OCI-LY3 (cell line): ENCODE data around the gene MTUS2.

Experiments
- H2AFZ ChIP-seq: fragments of 200-600, 300-600 bp; shearing (Covaris generic); 2 replicates; pipeline ENCODE4 v1.6.0; 2014; ENCODE audit warnings: antibody characterized with exemption, low read depth, low read length
- H3K27ac ChIP-seq: fragments of 200-600, 300-600 bp; sonication (generic); 2 replicates; pipeline ENCODE4 v1.5.1; 2014; ENCODE audit warnings: mild to moderate bottlenecking, low read length, moderate library complexity, mixed read lengths
- H3K27me3 ChIP-seq: fragments of 200-600, 300-600 bp; sonication (generic); 2 replicates; pipeline ENCODE4 v1.6.1; 2014; ENCODE audit warnings: low read depth, low read length, mixed read lengths
- H3K36me3 ChIP-seq: fragments of 200-600, 300-600 bp; sonication (generic); replicated peaks from 2 replicates; pipeline ENCODE3; 2014; ENCODE audit warnings: low read depth, low read length, mixed read lengths
- H3K4me1 ChIP-seq: fragments of 300-600, 200-600 bp; sonication (generic); 2 replicates; pipeline ENCODE4 v1.6.1; 2014; ENCODE audit warnings: low read length, mixed read lengths
- H3K4me2 ChIP-seq: fragments of 200-600, 300-600 bp; sonication (generic); 2 replicates; pipeline ENCODE4 v1.6.1; 2014; ENCODE audit warnings: low read length, mixed read lengths
- H3K4me3 ChIP-seq: fragments of 300-600, 200-600 bp; sonication (generic); 2 replicates; pipeline ENCODE4 v1.5.1; 2014; ENCODE audit warnings: antibody characterized with exemption, mild to moderate bottlenecking, low read length, moderate library complexity
- H3K79me2 ChIP-seq: fragments of 300-600, 200-600 bp; shearing (Covaris generic); 2 replicates; pipeline ENCODE4 v1.6.1; 2014; ENCODE audit warnings: mild to moderate bottlenecking, low read length, mixed read lengths
- H3K9ac ChIP-seq: fragments of 300-600, 200-600 bp; shearing (Covaris generic); 2 replicates; pipeline ENCODE4 v1.6.0; 2014; ENCODE audit warnings: mild to moderate bottlenecking, low read length, moderate library complexity
- H3K9me3 ChIP-seq: fragments of 200-600, 300-600 bp; shearing (Covaris generic); 2 replicates; pipeline ENCODE4 v1.6.1; 2014; ENCODE audit warnings: low read length, mixed read lengths; ENCODE audit not compliant: insufficient read depth
- H4K20me1 ChIP-seq: fragments of 200-600, 300-600 bp; sonication (generic); 2 replicates; pipeline ENCODE4 v1.6.1; 2016; ENCODE audit warnings: low read length, mixed read lengths; ENCODE audit not compliant: insufficient read depth
- EZH2phosphoT487 ChIP-seq: fragments of 200-600 bp; shearing (Covaris generic); IDR thresholded peaks from 2 replicates; pipeline ENCODE4 v1.6.1; 2018; ENCODE audit warnings: antibody characterized with exemption, mixed run types, low read depth
- TF ChIP-seq, protein P1 (sequence below): fragments of 200-600, 300-600 bp; sonication (generic); IDR thresholded peaks from 2 replicates; pipeline ENCODE4 v1.5.1; 2014; ENCODE audit warnings: antibody characterized with exemption, low read length, low read depth

Gene MTUS2

GRCh38 chr13:29165840-29166239 lies 345.7 kb downstream of the MTUS2 start:
- no peak overlapping the region for H2AFZ ChIP-seq
- H3K4me3 ChIP-seq: no peak overlapping the region
- H3K36me3 ChIP-seq: no peaks in the 10 kb centered on the region
- TF ChIP-seq EZH2phosphoT487: no peak
- TF ChIP-seq, protein P1, sequence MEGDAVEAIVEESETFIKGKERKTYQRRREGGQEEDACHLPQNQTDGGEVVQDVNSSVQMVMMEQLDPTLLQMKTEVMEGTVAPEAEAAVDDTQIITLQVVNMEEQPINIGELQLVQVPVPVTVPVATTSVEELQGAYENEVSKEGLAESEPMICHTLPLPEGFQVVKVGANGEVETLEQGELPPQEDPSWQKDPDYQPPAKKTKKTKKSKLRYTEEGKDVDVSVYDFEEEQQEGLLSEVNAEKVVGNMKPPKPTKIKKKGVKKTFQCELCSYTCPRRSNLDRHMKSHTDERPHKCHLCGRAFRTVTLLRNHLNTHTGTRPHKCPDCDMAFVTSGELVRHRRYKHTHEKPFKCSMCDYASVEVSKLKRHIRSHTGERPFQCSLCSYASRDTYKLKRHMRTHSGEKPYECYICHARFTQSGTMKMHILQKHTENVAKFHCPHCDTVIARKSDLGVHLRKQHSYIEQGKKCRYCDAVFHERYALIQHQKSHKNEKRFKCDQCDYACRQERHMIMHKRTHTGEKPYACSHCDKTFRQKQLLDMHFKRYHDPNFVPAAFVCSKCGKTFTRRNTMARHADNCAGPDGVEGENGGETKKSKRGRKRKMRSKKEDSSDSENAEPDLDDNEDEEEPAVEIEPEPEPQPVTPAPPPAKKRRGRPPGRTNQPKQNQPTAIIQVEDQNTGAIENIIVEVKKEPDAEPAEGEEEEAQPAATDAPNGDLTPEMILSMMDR: no peak
- H4K20me1 ChIP-seq: no peaks in the 10 kb centered on the region
- H3K4me1 ChIP-seq: peaks cover 5% of the 10 kb centered on the region; the same call in 1 of the 2 replicates
- H3K27ac ChIP-seq: no peak overlapping the region
- no peaks in the 10 kb centered on the region for H3K27me3 ChIP-seq
- H3K9me3 ChIP-seq: no peaks in the 10 kb centered on the region
- H3K79me2 ChIP-seq: no peaks in the 10 kb centered on the region
- H3K4me2 ChIP-seq: no peak overlapping the region
- H3K9ac ChIP-seq: no peak overlapping the region

DNA sequence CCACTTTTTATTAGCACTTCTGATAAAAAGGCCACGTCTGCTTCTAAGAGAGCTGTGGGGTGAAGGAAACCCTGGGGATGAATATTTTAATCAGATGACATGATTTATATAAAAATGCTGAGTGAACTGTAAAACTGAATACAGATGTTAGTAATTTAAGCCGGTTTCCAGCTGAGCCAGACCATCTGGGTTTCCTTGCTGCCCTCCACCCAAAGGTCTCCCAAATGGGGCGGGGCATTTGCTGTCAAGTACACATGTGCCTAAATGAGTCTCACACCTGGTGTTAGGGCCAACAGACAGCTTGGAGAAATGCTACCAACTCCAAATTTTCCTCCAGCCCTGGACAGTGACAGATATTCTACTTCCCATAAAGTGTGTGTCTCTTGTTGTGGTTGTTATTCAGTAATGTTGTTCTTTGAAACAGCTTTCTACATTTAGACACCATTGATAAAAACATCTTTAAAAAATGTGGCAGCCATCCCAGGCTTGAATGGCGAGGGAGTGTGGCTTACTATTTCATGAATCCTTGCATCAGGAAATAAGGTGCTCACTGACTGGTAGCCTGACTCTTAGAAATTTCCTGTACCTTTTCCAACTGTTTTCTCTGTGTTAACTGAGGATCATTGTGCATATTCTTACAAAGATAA lies 350.4 kb downstream of the MTUS2 start:
- TF ChIP-seq, protein P1: no peak
- no peak for TF ChIP-seq EZH2phosphoT487
- Histone ChIP-seq H3K79me2 (no peaks in the 10 kb centered on the region), H3K27ac (no peak overlapping the region), H3K9ac (no peak overlapping the region), H2AFZ (no peak overlapping the region), H3K9me3 (no peaks in the 10 kb centered on the region), H3K27me3 (no peaks in the 10 kb centered on the region), H4K20me1 (no peaks in the 10 kb centered on the region), H3K4me3 (no peak overlapping the region), H3K4me2 (no peak overlapping the region), H3K36me3 (no peaks in the 10 kb centered on the region), H3K4me1 (no peaks in the 10 kb centered on the region)

GRCh38 chr13:29171244-29171643 lies 351.1 kb downstream of the MTUS2 start:
- H3K4me1 ChIP-seq: no peaks in the 10 kb centered on the region
- no peak for TF ChIP-seq EZH2phosphoT487
- TF ChIP-seq, protein P1: no peak
- no peaks in the 10 kb centered on the region for H3K79me2 ChIP-seq
- no peak overlapping the region for H3K27ac ChIP-seq
- H3K9ac ChIP-seq: no peak overlapping the region
- H4K20me1 ChIP-seq: no peaks in the 10 kb centered on the region
- H3K27me3 ChIP-seq: no peaks in the 10 kb centered on the region
- H3K4me2 ChIP-seq: no peak overlapping the region
- H3K36me3 ChIP-seq: no peaks in the 10 kb centered on the region
- H3K4me3 ChIP-seq: no peak overlapping the region
- no peak overlapping the region for H2AFZ ChIP-seq
- H3K9me3 ChIP-seq: no peaks in the 10 kb centered on the region

GRCh38 chr13:29174093-29174492 lies 354.0 kb downstream of the MTUS2 start:
- Histone ChIP-seq H2AFZ (no peak overlapping the region), H3K4me1 (no peaks in the 10 kb centered on the region), H3K9ac (no peak overlapping the region), H3K4me3 (no peak overlapping the region), H3K36me3 (no peaks in the 10 kb centered on the region), H3K4me2 (no peak overlapping the region), H3K9me3 (no peaks in the 10 kb centered on the region; the same call in 1 of the 2 replicates), H3K27ac (no peak overlapping the region), H4K20me1 (no peaks in the 10 kb centered on the region), H3K79me2 (no peaks in the 10 kb centered on the region), H3K27me3 (no peaks in the 10 kb centered on the region)
- no peak for TF ChIP-seq EZH2phosphoT487
- TF ChIP-seq, protein P1: no peak
